MM.1S (cell line): ENCODE results near the gene ADGRL3.

Experiments used
- CTCF ChIP-seq: fragments of 300-600 bp; sonication (generic); IDR thresholded peaks from 2 replicates; pipeline ENCODE4 v1.5.1; 2016; ENCODE audit warnings: antibody characterized with exemption, low read length, mixed read lengths
- EZH2 ChIP-seq: fragments of 300-600 bp; sonication (generic); optimal IDR thresholded peaks from 2 replicates; pipeline ENCODE3; 2017; ENCODE audit warnings: low read depth, mild to moderate bottlenecking, antibody characterized with exemption, low read length, mixed read lengths
- EZH2phosphoT487 ChIP-seq: fragments of 300-600 bp; sonication (generic); IDR thresholded peaks from 2 replicates; pipeline ENCODE4 v1.6.1; 2018; ENCODE audit warnings: antibody characterized with exemption, low read length

- TF ChIP-seq CTCF (no peak), EZH2 (no peak), EZH2phosphoT487 (no peak)
Measured at GRCh38 chr4:61277785-61278760, 77.9 kb downstream of the ADGRL3 start.
